Heart left ventricle (tissue), 13 donors: Measurements from ENCODE around the gene NRROS.

ENCODE experiments used
- CTCF ChIP-seq, 12 donors: fragments of 200-600 bp; sonication (generic) in 4 of 12; IDR thresholded peaks; one replicate each; pipeline versions ENCODE4 v1.5.0 to v1.8.0; 2018 to 2022; ENCODE audit warnings: antibody characterized with exemption in 12 of 12, mild to moderate bottlenecking in 5 of 12
- POLR2A ChIP-seq, 2 donors: fragments of 450-650 bp; IDR thresholded peaks; one replicate each; pipeline ENCODE4 v1.6.1; 2017; ENCODE audit warnings: antibody characterized with exemption in 2 of 2, mild to moderate bottlenecking in 2 of 2, moderate library complexity in 2 of 2
- donor health status: ischemic (EF 13 %, LVEDD 7.1; RV severe dilation, severe dysfunction).
- donor health status: DM: no; HTN: yes; CAD: no.
- donor health status: DM: no; HTN: no; CAD: no.
- donor health status: ischemic (EF 25% LVEDD 6.9; RV normal size, moderate dysfunction).
- donor health status: ischemic (EF 25% LVEDD 5.7; RV mildly dilated, moderate dysfunction).
- donor health status: ischemic (EF 35%, LVEDD 5.7; RV mildly dilated, moderate dysfunction).
- donor health status: nonischemic (EF 11% LVEDD 7.7; RV severe dilation, severe dysfunction).
- donor health status: DM: yes; HTN: yes; CAD: no.
- donor health status: PGD.
- donor health status: ischemic (EF 29% LVEDD 5.4; RV normal size, mild dysfunction).
- donor health status: nonischemic (EF 23%, LVEDD 6.1; RV moderate dilation, normal function).

DNA sequence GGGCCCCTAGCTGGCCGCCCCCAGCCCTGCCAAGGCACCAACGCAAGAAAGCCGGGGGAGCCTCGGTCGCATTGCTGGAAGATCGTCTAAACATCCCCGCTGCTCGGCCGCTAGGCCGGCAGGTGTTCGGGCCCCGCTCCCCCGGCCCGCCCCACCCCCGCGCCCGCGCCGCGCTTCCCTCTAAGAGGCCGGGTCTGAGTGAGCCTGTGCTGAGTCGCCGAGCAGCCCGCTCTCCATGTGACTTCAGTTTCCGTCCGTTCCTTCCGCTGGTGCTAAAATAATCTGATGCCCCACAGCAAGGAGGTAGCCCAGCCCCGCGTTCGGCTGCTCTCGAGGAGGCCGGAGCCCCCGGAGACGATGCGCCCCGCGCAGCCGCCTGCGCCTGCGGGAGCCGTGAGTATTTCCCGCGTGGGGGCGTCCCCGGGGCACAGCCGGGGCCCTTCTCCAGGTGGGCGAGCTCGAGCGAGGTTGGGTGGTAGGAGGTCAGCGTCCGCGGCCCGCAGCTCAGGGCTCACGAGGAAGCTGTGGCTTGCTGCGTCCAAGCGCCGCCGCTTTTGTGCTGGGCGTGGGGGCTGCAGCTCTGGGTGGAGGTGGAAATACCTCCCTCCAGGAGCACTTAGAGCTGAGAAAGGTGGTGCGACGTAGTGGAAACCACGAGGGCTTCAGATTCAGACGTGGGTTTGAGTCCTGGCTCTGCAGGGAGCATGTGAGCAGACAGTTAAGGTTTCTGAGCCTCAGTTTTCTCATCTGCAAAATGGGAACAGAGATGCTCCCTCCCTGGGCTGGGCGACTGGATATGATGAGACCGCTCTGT lies at the start of gene NRROS:
- TF ChIP-seq POLR2A (IDR thresholded peaks at IDR 0.05) = peak in 1 of 2 donors; percentile 41
- TF ChIP-seq CTCF (IDR thresholded peaks at IDR 0.05) = peak in 1 of 12 donors; percentile 7
